HFF-Myc (cell line): ENCODE data around the gene GYG1.
"Not testable (repeated sequence)": the region's sequence is repeated elsewhere in the genome, so short reads cannot be mapped to it uniquely, and the experiment has no call there.

Experiments
- DNase-seq: peaks from one replicate; pipeline ENCODE4 v3.0.0-alpha.2; 2011; ENCODE audit warnings: low read depth; ENCODE audit errors: extremely low read depth
- H3K4me3 ChIP-seq: replicated peaks from 2 replicates; pipeline ENCODE4 v1.5.1; 2011; ENCODE audit warnings: low read depth, mild to moderate bottlenecking, control low read depth, low read length
- TF ChIP-seq, protein P1 (sequence below): IDR thresholded peaks from 2 replicates; pipeline ENCODE4 v1.5.1; 2012; ENCODE audit warnings: mild to moderate bottlenecking, low read depth, low read length, control low read depth; ENCODE audit errors: missing control alignments

Gene GYG1

DNA sequence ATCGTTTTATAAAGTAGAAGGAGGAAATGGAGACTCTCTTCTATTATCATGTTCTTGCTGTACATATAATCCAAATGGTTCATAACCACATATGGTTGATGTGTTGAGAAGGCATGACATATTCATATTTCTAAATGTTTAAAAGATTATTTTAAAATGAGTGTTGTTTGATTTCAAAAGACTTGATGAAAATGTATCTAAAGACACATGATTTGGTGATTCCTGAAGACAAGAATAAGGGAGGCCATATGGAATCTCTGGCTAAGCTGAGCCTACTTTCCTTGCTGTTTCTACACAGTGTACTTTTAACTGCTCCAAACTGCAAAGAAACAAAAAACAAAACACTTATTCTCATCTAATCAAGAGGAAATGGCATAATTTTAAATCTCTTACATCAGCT lies 23.0 kb upstream of the GYG1 start:
- H3K4me3 ChIP-seq, result no peak overlapping the region
- TF ChIP-seq, protein P1, sequence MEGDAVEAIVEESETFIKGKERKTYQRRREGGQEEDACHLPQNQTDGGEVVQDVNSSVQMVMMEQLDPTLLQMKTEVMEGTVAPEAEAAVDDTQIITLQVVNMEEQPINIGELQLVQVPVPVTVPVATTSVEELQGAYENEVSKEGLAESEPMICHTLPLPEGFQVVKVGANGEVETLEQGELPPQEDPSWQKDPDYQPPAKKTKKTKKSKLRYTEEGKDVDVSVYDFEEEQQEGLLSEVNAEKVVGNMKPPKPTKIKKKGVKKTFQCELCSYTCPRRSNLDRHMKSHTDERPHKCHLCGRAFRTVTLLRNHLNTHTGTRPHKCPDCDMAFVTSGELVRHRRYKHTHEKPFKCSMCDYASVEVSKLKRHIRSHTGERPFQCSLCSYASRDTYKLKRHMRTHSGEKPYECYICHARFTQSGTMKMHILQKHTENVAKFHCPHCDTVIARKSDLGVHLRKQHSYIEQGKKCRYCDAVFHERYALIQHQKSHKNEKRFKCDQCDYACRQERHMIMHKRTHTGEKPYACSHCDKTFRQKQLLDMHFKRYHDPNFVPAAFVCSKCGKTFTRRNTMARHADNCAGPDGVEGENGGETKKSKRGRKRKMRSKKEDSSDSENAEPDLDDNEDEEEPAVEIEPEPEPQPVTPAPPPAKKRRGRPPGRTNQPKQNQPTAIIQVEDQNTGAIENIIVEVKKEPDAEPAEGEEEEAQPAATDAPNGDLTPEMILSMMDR, result no peak
- no peak for DNase-seq

DNA sequence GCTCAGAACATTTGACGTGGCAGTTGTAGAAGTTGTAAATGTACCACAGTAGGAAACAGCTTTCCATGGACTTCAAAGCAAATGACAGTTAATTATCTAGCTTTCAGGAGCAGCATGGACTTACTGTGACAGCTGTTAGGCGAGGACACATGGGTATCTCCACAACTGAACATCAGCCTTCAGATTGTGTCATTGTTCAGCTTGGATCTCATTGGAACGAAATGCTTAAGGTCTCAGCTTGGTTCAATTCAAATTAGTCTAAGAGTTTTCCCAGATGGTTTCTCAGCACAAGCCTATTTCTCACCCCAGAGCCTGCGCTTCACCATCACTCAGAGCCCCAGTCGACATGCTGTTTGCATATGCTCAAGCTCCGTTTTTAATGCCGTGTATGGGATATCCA lies 21.1 kb upstream of the GYG1 start:
- TF ChIP-seq, protein P1, result no peak
- no peak overlapping the region for H3K4me3 ChIP-seq
- DNase-seq, result no peak

DNA sequence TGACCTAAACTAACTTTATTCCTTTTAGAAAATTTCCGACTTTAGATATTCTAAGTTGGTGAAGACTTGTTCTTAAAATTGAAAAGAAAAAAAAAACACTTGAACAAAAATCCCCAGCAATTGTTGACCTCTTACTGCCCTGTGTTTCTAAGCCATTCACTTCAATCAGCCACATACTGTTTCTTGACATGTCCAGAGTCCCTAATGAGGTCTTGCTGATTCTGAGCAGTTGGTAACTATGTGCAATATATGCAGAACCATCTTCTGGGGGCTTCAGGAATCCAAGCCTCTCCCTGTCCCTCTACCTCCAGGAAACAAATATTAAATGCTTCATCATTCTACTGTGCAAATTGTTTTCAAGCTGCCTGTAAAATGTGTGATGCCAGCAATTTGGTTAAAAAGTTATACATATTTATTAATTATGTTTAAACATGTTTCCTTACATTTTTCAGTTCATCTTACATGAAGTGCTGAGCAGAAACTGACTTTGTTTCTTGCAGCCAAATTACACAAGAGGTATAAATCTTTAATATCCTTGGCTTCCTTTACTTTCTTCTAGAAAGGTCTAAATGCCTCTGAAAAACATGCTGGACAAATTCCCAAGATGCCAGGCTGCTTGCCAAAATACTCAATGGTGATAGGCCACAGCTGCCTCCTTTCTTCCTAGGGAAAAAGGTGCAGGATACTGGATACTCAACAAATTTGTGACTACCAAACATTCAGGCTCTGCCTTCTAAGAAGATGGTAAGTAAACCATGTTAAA lies 19.8 kb upstream of the GYG1 start:
- DNase-seq, result no peak
- no peak overlapping the region for H3K4me3 ChIP-seq
- TF ChIP-seq, protein P1, result no peak

DNA sequence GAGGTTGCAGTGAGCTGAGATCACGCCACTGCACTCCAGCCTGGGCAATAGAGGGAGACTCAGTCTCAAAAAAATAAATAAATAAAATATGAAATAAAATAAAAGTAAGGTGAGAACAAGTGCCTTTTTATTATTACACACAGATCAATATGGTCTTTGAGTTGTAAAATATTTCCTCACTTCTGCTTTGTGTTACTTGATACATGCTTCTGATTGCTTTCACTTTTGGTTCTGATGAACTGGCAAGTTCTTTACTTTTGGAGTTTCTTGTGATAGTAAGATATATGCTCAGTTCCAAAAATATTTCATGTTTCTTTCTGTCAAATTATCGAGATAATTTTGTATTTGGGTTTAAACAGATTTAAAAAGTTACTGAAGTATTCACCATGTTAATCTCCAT lies 16.6 kb upstream of the GYG1 start:
- TF ChIP-seq, protein P1, result no peak
- H3K4me3 ChIP-seq, result no peak overlapping the region
- no peak for DNase-seq

DNA sequence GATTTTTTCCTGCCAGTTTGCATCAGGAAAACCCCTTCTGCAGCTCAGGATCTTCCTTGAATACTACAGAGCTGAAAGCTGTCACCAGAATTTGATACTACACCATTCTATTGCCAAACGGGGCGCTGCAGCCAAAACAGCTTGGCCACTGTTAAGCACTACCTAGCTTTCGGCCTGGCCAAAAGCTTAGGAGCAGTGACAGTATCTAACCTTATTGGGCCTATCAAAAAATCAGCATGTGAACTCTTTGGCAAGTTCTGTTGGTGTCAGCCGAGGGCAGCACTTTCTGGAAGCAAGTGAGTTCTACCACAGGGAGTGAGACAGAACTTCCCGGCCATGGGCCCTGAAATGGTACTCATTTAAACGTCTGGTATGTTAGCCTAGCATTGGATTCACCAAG lies 16.1 kb upstream of the GYG1 start:
- TF ChIP-seq, protein P1, result no peak

DNA sequence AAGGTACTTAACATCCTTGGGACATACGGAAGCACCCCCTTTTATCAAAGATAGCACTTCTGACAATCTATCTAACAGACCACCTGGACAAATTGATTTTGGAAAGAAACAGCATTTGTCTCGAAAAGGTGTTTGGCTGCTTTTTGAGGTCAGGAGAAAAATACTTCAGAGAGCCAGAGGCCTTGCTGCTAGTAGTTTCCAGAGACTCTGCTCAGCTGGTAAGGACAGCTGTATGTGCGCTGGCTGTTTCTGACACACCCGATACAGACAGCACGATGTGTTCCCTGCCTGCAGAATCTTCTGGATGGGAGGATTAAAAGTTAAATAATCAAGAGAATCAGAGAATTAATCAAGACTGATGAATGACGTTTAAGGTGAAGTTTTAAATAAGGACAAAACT lies 15.6 kb upstream of the GYG1 start:
- H3K4me3 ChIP-seq, result no peak overlapping the region
- TF ChIP-seq, protein P1, result no peak
- DNase-seq, result no peak

More for the DNA sequence above, 16.1 kb upstream of the GYG1 start:
- no peak overlapping the region for H3K4me3 ChIP-seq
- DNase-seq, result no peak

DNA sequence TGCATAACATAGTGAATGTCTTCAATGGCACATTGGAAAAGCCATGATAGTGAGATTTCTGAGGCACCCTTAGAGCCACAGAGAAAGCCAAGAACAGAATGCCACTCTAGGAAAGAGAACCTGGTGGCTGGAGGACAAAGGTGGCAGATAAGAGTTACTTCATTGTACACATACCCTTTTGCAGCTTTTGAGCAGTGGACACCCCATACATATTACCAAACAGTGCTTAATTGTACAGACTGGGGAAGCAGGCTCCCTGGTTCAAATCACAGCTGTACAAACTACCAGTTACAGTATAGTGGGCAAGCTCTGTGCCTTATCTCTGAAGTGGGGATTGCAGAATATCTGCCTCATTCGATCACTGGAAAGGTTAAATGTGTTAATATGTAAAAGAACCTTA lies 10.1 kb upstream of the GYG1 start:
- no peak for DNase-seq
- H3K4me3 ChIP-seq, result no peak overlapping the region
- TF ChIP-seq, protein P1, result no peak

DNA sequence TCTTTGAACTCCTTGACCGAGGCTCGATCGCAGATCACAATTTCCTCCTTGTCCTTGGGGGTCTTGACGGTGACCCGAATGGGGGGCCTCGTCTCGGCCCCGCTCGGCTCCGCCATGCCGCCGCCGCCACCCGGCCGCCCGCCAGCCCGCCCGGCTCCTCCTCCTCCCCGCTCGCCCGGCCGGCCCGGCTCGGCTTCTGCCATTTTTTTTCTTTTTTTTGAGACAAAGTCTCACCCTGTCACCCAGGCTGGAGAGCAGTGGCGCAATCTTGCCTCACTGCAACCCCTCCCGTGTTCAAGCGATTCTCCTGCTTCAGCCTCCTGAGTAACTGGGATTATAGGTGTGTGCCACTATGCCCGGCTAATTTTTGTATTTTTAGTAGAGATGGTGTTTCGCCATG lies 3.8 kb upstream of the GYG1 start:
- not testable (repeated sequence) for H3K4me3 ChIP-seq, DNase-seq
